PFSK-1 (cell line): Measurements from ENCODE around the gene SLC22A7.

Source experiments
- POLR2AphosphoS5 ChIP-seq: IDR thresholded peaks from 2 replicates; pipeline ENCODE4 v1.6.1; 2012; ENCODE audit warnings: low read depth, mild to moderate bottlenecking, control low read depth, low read length, moderate library complexity
- SIN3A ChIP-seq: IDR thresholded peaks from 2 replicates; pipeline ENCODE4 v1.6.1; 2012; ENCODE audit warnings: mild to moderate bottlenecking, low read length, moderate library complexity, borderline replicate concordance; ENCODE audit not compliant: insufficient read depth
- TF ChIP-seq, protein P1 (sequence below), 2 experiments: IDR thresholded peaks; 2 replicates each; pipeline versions ENCODE4 v1.6.1 to v1.8.0; 2011 to 2012; ENCODE audit warnings: low read depth in 2 of 2, low read length in 2 of 2, control low read depth in 1 of 2, inconsistent platforms in 1 of 2, mild to moderate bottlenecking in 1 of 2, moderate library complexity in 1 of 2; ENCODE audit not compliant: insufficient read depth in 1 of 2

DNA sequence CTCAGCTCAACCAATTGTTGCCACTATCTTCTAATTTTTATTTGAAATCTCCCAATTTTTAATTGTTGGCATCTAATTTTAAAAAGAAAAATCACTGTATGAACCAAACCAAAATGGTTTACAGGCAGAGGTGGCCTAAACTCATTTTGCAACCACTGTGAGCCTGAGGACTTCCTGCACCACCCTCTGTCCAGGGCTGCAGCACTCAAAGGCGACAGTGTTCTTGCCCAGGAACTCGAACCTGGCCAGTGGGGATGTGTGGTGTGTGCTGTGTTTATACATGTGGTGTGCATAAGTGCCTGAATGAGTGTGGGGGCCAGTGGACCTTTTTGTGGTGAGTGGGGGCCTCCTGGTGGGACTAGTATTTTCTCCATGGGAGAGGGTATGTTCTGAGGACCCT lies 24.4 kb upstream of the SLC22A7 start:
- no peak for TF ChIP-seq POLR2AphosphoS5
- TF ChIP-seq, protein P1, sequence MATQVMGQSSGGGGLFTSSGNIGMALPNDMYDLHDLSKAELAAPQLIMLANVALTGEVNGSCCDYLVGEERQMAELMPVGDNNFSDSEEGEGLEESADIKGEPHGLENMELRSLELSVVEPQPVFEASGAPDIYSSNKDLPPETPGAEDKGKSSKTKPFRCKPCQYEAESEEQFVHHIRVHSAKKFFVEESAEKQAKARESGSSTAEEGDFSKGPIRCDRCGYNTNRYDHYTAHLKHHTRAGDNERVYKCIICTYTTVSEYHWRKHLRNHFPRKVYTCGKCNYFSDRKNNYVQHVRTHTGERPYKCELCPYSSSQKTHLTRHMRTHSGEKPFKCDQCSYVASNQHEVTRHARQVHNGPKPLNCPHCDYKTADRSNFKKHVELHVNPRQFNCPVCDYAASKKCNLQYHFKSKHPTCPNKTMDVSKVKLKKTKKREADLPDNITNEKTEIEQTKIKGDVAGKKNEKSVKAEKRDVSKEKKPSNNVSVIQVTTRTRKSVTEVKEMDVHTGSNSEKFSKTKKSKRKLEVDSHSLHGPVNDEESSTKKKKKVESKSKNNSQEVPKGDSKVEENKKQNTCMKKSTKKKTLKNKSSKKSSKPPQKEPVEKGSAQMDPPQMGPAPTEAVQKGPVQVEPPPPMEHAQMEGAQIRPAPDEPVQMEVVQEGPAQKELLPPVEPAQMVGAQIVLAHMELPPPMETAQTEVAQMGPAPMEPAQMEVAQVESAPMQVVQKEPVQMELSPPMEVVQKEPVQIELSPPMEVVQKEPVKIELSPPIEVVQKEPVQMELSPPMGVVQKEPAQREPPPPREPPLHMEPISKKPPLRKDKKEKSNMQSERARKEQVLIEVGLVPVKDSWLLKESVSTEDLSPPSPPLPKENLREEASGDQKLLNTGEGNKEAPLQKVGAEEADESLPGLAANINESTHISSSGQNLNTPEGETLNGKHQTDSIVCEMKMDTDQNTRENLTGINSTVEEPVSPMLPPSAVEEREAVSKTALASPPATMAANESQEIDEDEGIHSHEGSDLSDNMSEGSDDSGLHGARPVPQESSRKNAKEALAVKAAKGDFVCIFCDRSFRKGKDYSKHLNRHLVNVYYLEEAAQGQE (IDR thresholded peaks at IDR 0.05; ENCODE audit: insufficient read depth in 1 of 2, low read depth in 2 of 2, low read length in 2 of 2), result no peak
- TF ChIP-seq SIN3A, result no peak
